Left colon (tissue), 2 donors: ENCODE results near the gene STX11. TPM values are rescaled to one million over a fixed set of nuclear protein-coding genes. Genes with fewer than 3 reads are reported as not detected.

ENCODE experiments used
- ATAC-seq: fragments of 200-7000 bp; cut with Tn5 transposase; one replicate; pipeline ENCODE4 v1.9.1; 2020; ENCODE audit warnings: mild to moderate bottlenecking, moderate library complexity
- DNase-seq, 2 donors: peaks; one replicate each; pipeline ENCODE4 v3.0.0-alpha.2; 2020
- intact Hi-C, 2 donors: fragments of 100-400 bp; cut with DNase I in 1 of 2; cut with micrococcal nuclease in 1 of 2; formaldehyde crosslinking; loops; one replicate each; pipeline versions ENCODE4 v1.11.2 to v1.14.0; 2022; cut with DNase I, micrococcal nuclease
- total RNA-seq, 2 donors: library from RNA; stranded (reverse); fragmentation: NEBNext Ultra II Directional; extraction: Animal tissue kit (Norgen Biotek cat#: 25700); gene quantifications; one replicate each; pipeline ENCODE4 v1.2.1, GENCODE V29; 2021
- donor health status: DM: no; HTN: no; CAD: no.
- donor health status: DM: yes; HTN: yes; CAD: no.

Gene STX11
- total RNA-seq, 2 donors from 2014 or later: 1.5 to 1.7 TPM

DNA sequence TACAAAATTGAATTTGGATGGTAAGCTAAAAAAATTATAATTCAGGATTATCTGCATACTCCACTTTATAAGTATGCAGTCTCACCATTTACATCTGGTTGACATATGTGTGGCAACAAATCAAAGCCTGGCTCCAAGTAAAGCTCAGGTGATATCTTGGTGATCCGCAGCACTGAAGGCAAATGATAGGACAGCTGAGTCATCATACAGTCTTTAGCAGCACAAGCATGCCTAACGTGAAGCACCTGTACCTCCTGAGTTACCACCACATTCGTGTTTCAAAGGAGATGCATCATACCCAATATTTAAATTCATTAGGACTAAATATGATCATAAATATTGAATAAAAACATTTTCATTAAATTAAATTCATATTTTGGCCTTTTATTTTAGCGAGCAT is 11.8 kb upstream of the STX11 start:
- no peak for DNase-seq
- ATAC-seq: no peak
- intact Hi-C loops: no loop called here

DNA sequence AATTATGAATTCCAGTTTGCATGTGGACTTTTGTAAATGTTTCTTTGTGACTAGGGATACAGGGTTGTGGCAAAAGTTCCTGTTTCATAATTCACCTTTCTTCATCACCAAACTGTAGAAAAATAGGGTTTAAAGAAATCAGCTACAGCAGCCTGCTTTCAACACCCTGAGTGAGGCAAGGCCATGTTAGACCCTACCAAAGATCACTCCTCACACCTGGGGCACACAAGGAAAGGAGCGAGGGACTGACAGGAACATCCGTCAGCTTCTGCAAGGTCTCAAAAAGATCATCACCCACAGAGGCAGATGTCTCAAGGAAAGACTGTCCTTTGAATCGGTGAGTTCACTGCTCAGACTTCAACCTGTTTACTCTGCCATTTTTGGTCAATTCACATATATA is 10.5 kb upstream of the STX11 start:
- intact Hi-C loops: no loop called here
- ATAC-seq (no peak), DNase-seq (no peak)

- intact Hi-C loops: no loop called here
- ATAC-seq (no peak), DNase-seq (no peak)
Observed at GRCh38 chr6:144140867-144141266, 9.4 kb upstream of the STX11 start.

GRCh38 chr6:144141470-144141869 is 8.8 kb upstream of the STX11 start:
- no peak for DNase-seq
- intact Hi-C loops: no loop called here
- ATAC-seq: no peak

- no peak for DNase-seq
- no peak for ATAC-seq
- intact Hi-C loops: no loop called here
Observed at GRCh38 chr6:144143106-144143505, 7.2 kb upstream of the STX11 start.

GRCh38 chr6:144143878-144144277 is 6.4 kb upstream of the STX11 start:
- intact Hi-C loops: no loop called here

GRCh38 chr6:144144996-144145395 is 5.3 kb upstream of the STX11 start:
- ATAC-seq (no peak), DNase-seq (no peak)
- intact Hi-C loops: no loop called here

More at GRCh38 chr6:144143878-144144277, 6.4 kb upstream of the STX11 start:
- DNase-seq (no peak), ATAC-seq (no peak)

DNA sequence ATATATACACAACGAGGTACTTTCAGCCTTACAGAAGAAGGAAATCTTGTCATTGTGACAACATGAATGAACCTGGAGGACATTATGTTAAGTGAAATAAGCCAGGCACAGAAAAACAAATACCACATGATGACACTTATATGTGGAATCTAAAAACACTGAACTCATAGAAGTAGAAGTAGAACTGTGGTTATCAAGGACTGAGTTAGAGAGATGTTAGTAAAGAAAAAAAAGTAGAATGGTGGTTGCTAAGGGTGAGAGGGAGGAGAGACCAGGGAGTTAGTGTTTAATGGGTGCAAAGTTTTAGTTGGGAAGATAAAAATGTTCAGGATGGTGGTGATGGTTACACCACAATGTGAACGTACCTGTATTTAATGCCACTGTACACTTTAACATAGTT is 4.8 kb upstream of the STX11 start:
- DNase-seq (no peak), ATAC-seq (no peak)
- intact Hi-C loops: no loop called here

DNA sequence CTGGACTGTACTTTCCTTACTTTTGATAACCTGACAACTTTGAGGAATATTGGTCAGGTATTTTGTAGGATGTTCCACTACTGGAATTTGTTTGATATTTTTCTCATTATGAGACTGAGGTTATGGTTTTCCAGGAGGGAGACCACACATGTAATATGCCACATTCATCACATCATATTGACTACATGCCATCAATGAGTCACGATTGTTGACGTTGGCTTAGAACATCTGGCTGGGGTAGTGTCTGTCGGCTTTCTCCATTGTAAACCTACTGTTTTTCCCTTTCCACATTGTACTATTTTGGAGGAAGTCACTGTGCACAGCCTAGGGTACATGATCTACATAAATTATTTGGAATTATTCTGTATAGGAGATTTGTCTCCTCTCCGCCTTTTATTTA is 1.4 kb upstream of the STX11 start:
- DNase-seq (no peak), ATAC-seq (no peak)
- intact Hi-C loops: no loop called here

- intact Hi-C loops: no loop called here
- ATAC-seq (no peak), DNase-seq (peak in 1 of 2 donors; percentile 28)
Observed at GRCh38 chr6:144149558-144149893, 791 bp upstream of the STX11 start.

- intact Hi-C loops: no loop called here
- DNase-seq: peak in 1 of 2 donors; percentile 41
- ATAC-seq: peak; percentile 44
Observed at GRCh38 chr6:144150710-144151657, 667 bp downstream of the STX11 start.

- intact Hi-C loops: no loop called here
- ATAC-seq: no peak
- no peak for DNase-seq
Observed at GRCh38 chr6:144152334-144152900, 2.1 kb downstream of the STX11 start.

DNA sequence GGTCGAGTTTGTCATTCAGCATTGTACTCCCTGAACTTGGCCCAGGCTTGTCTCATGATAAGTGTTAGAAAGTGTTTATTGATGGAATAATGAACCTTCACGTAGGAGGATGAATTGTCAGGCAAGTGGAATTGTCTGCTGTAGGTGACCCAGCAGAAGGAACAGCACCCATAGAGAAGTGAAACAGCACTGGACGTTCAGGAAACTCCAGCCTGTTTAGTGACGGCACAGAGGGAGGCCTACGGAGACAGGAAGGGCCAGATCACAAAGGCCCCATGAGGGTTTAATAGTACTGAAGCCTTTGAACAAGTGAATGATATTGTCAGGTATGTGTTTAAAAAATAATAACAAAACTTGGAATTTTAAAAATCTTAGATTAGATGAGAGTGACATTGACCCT is 2.9 kb downstream of the STX11 start:
- intact Hi-C loops: no loop called here
- peak; percentile 9 to 42 for DNase-seq
- no peak for ATAC-seq

DNA sequence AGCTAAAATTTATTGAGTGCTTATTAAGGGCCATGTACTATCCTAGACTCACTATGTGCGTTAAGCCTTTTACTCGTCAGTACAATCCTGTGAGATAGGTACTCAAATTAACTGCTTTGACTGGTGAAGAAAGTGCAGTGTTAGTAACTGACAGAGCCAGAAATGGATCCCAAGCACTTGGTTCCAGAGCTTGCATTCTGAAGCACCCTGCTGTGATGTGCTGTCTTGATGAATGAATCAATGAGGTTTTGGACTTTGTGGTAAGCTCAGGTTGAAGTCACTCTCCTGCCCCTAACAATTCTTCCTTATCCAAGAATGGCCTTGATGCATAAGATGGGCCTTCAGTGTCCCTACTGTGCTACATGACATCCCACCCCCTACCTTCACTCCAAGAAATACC is 3.7 kb downstream of the STX11 start:
- no peak for ATAC-seq
- no peak for DNase-seq
- intact Hi-C loops: no loop called here

- no peak for DNase-seq
- intact Hi-C loops: no loop called here
- ATAC-seq: no peak
Observed at GRCh38 chr6:144155529-144155928, 5.2 kb downstream of the STX11 start.

- DNase-seq (no peak), ATAC-seq (no peak)
- intact Hi-C loops: no loop called here
Observed at GRCh38 chr6:144156338-144156737, 6.0 kb downstream of the STX11 start.

- no peak for DNase-seq
- no peak for ATAC-seq
- intact Hi-C loops: no loop called here
Observed at GRCh38 chr6:144156991-144157390, 6.7 kb downstream of the STX11 start.

- DNase-seq (no peak), ATAC-seq (no peak)
- intact Hi-C loops: no loop called here
Observed at GRCh38 chr6:144158133-144158532, 7.8 kb downstream of the STX11 start.

DNA sequence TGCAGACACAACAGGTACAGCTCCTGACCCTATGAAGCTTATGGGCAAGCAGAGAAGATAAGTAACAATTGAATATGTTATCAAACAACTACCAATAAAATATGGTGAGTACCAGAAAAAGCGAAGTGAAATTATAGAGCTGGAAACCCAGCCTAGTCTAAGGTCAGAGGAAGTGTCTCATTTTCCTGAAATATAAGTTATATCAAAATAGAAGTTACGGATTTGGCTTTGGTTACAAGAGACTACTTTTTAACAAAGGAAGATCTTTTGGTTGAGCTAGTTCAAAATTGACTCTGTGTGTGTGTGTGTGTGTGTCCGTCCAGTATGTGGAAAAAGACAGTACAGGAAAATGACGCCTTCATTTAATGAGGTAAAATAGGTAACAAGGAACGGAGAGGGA is 8.9 kb downstream of the STX11 start:
- intact Hi-C loops: no loop called here
- no peak for ATAC-seq
- no peak for DNase-seq

DNA sequence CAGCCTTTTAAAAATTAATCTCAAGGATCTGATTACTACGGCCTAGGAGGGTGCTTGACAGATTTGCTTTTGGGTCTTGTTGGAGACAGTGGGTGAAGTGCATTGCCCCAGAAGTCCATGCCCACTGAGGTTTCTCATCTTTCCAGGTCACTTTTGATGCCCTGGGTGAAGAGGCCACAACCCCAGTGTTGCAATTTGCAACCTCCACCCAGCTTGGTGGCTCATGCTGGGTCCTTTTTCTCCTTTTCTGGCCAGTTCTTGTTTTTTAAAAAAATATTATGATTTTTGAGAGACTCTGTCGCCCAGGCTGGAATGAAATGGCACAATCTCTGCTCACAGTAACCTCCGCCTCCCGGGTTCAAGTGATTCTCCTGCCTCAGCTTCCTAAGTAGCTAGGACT is 9.4 kb downstream of the STX11 start:
- no peak for ATAC-seq

More for the DNA sequence above, 9.4 kb downstream of the STX11 start:
- DNase-seq: no peak
- intact Hi-C loops: no loop called here
